ENCODE data around the gene PLEKHG4B.
"Not testable (repeated sequence)": the region's sequence is repeated elsewhere in the genome, so short reads cannot be mapped to it uniquely, and the experiment has no call there.

The PLEKHG4B gene

GRCh38 chr5:234450-234849 is 142.5 kb downstream of the PLEKHG4B start:
- H3K27me3 ChIP-seq (ENCODE audit: control insufficient read depth, insufficient read depth, low read length, poor library complexity, severe bottlenecking): no peaks in the 10 kb centered on the region
- H3K36me3 ChIP-seq (ENCODE audit: control insufficient read depth, insufficient read depth, low read length): peaks cover 10% of the 10 kb centered on the region
- WGBS, 2 experiments: 93 to 95% methylated on average over 5 to 8 of the region's 8 CpGs

GRCh38 chr5:235527-235926 is 143.6 kb downstream of the PLEKHG4B start:
- H3K4me1 ChIP-seq (ENCODE audit: control insufficient read depth, insufficient read depth, low read length); H3K9me3 ChIP-seq (ENCODE audit: control insufficient read depth, low read length); H3K4me3 ChIP-seq (ENCODE audit: insufficient read depth, low read depth, low read length); H3K27ac ChIP-seq (ENCODE audit: insufficient read depth, low read depth, low read length, poor library complexity, severe bottlenecking); H3K27me3 ChIP-seq (ENCODE audit: control insufficient read depth, insufficient read depth, low read length, poor library complexity, severe bottlenecking): not testable (repeated sequence)
- WGBS, 2 experiments: 96 to 98% methylated on average over 4 of the region's 9 CpGs
- peaks cover 12% of the 10 kb centered on the region for H3K36me3 ChIP-seq (ENCODE audit: control insufficient read depth, insufficient read depth, low read length)

More at GRCh38 chr5:234450-234849, 142.5 kb downstream of the PLEKHG4B start:
- Histone ChIP-seq H3K4me1 (ENCODE audit: control insufficient read depth, insufficient read depth, low read length) (no peaks in the 10 kb centered on the region), H3K27ac (ENCODE audit: insufficient read depth, low read depth, low read length, poor library complexity, severe bottlenecking) (no peak overlapping the region), H3K9me3 (ENCODE audit: control insufficient read depth, low read length) (no peaks in the 10 kb centered on the region), H3K4me3 (ENCODE audit: insufficient read depth, low read depth, low read length) (no peak overlapping the region)

- H3K27me3 ChIP-seq (ENCODE audit: control insufficient read depth, insufficient read depth, low read length, poor library complexity, severe bottlenecking); H3K9me3 ChIP-seq (ENCODE audit: control insufficient read depth, low read length); H3K27ac ChIP-seq (ENCODE audit: insufficient read depth, low read depth, low read length, poor library complexity, severe bottlenecking); H3K4me1 ChIP-seq (ENCODE audit: control insufficient read depth, insufficient read depth, low read length); H3K4me3 ChIP-seq (ENCODE audit: insufficient read depth, low read depth, low read length): not testable (repeated sequence)
- H3K36me3 ChIP-seq (ENCODE audit: control insufficient read depth, insufficient read depth, low read length): peaks cover 25% of the 10 kb centered on the region
- 95 to 99% methylated on average over 8 of the region's 8 CpGs for WGBS, 2 experiments
These were observed 146.0 kb downstream of the PLEKHG4B start for GRCh38 chr5:237931-238330.

Data from ectodermal cell (in vitro differentiated cells).